HG03571 (cell line): ENCODE results near the gene PDS5B.

Experiments used
- ATAC-seq: cut with Tn5 transposase; IDR thresholded peaks from one replicate; pipeline ENCODE4 v1.9.1; 2021; ENCODE audit not compliant: unreplicated experiment

Gene PDS5B

GRCh38 chr13:32589471-32589870 is 3.2 kb downstream of the PDS5B start:
- ATAC-seq, result no peak

- no peak for ATAC-seq
Observed at GRCh38 chr13:32590266-32590665, 4.0 kb downstream of the PDS5B start.

GRCh38 chr13:32592082-32592481 is 5.8 kb downstream of the PDS5B start:
- no peak for ATAC-seq

- ATAC-seq, result no peak
Observed at GRCh38 chr13:32594157-32594738, 8.0 kb downstream of the PDS5B start.

GRCh38 chr13:32595306-32595705 is 9.1 kb downstream of the PDS5B start:
- no peak for ATAC-seq

GRCh38 chr13:32600890-32601289 is 14.6 kb downstream of the PDS5B start:
- no peak for ATAC-seq

GRCh38 chr13:32609428-32609827 is 23.2 kb downstream of the PDS5B start:
- ATAC-seq, result no peak

GRCh38 chr13:32610538-32610937 is 24.3 kb downstream of the PDS5B start:
- no peak for ATAC-seq

- ATAC-seq, result no peak
Observed at GRCh38 chr13:32610977-32611376, 24.7 kb downstream of the PDS5B start.

- ATAC-seq, result no peak
Observed at GRCh38 chr13:32616883-32617511, 30.7 kb downstream of the PDS5B start.

- no peak for ATAC-seq
Observed at GRCh38 chr13:32622827-32623226, 36.6 kb downstream of the PDS5B start.

- no peak for ATAC-seq
Observed at GRCh38 chr13:32624441-32624840, 38.2 kb downstream of the PDS5B start.

GRCh38 chr13:32627793-32628192 is 41.5 kb downstream of the PDS5B start:
- ATAC-seq, result no peak

GRCh38 chr13:32629313-32629712 is 43.1 kb downstream of the PDS5B start:
- ATAC-seq, result no peak

- no peak for ATAC-seq
Observed at GRCh38 chr13:32629866-32630265, 43.6 kb downstream of the PDS5B start.

- no peak for ATAC-seq
Observed at GRCh38 chr13:32632343-32632909, 46.2 kb downstream of the PDS5B start.

- ATAC-seq, result no peak
Observed at GRCh38 chr13:32636711-32637110, 50.5 kb downstream of the PDS5B start.

- no peak for ATAC-seq
Observed at GRCh38 chr13:32638739-32639138, 52.5 kb downstream of the PDS5B start.

- ATAC-seq, result no peak
Observed at GRCh38 chr13:32639502-32640105, 53.4 kb downstream of the PDS5B start.

GRCh38 chr13:32642316-32642715 is 56.1 kb downstream of the PDS5B start:
- ATAC-seq, result no peak

- ATAC-seq, result no peak
Observed at GRCh38 chr13:32642858-32643257, 56.6 kb downstream of the PDS5B start.

- ATAC-seq, result no peak
Observed at GRCh38 chr13:32645854-32646253, 59.6 kb downstream of the PDS5B start.
